ENCODE measurements around the gene OLIG2. TPM values are rescaled to one million over a fixed set of nuclear protein-coding genes. Genes with fewer than 3 reads are reported as not detected.

Gene OLIG2
- total and polyA plus RNA-seq, 2 of the 13 experiments (the other 11 are each of a cell fraction or from before 2014, with no cell fraction given) = not detected

DNA sequence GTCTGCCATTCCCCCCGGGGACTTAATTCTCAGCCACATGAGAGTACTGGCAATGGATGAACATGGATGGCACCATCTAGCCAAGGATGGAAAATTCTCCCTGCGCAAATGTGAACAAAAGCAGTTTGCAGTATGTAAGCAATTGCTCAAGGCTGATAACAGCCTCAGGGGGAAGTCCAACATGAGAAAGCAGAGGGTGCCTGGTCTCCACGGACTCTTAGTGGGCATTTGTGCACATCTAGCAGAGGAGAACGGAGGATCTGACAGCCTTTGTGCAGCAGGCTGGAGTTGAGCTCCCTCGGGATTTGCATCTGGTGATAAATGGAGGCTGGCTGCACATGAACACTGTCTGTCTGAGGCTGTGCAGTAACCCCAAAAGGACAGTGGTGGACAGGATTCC is 30.3 kb downstream of the OLIG2 start (continued):
- TF ChIP-seq, protein P1, sequence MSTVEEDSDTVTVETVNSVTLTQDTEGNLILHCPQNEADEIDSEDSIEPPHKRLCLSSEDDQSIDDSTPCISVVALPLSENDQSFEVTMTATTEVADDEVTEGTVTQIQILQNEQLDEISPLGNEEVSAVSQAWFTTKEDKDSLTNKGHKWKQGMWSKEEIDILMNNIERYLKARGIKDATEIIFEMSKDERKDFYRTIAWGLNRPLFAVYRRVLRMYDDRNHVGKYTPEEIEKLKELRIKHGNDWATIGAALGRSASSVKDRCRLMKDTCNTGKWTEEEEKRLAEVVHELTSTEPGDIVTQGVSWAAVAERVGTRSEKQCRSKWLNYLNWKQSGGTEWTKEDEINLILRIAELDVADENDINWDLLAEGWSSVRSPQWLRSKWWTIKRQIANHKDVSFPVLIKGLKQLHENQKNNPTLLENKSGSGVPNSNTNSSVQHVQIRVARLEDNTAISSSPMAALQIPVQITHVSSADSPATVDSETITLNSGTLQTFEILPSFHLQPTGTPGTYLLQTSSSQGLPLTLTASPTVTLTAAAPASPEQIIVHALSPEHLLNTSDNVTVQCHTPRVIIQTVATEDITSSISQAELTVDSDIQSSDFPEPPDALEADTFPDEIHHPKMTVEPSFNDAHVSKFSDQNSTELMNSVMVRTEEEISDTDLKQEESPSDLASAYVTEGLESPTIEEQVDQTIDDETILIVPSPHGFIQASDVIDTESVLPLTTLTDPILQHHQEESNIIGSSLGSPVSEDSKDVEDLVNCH (CRISPR knock-in tag; IDR thresholded peaks at IDR 0.05) = no peak

DNA sequence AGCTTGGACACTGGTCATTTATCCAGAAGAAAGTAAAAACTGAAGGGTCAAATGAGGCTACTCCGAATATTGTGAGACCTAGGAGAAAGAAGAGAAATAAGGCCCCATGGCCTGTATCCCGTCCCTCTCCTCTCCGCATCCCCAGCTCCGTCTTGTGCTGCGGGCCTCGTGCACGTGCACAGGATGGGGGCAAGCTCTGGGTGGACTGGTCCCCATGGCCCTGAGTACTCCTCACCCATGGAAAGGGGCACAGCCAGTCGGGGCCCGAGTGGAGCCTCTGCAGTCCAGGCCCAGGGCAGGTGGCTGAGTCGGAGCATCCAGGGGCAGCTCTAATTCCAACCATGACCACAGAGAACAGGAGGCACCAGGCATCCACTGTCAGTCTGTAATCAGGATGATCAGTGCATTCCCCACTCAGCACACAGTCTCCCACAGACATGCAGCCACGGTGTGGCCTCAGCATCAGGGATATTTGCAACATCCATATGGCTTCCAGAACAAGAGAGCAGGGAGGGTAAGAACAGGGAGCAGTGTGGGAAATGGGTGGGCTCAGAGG is 31.7 kb downstream of the OLIG2 start:
- WGBS (ENCODE audit: low lambda C conversion rate) = 11% methylated on average over 4 of the region's 11 CpGs
- Histone ChIP-seq H3K79me2 (ENCODE audit: insufficient read depth, low read length) (no peaks in the 10 kb centered on the region), H2AFZ (ENCODE audit: low read length) (no peak overlapping the region), H3K9me3 (ENCODE audit: low read length) (no peaks in the 10 kb centered on the region), H3K27me3 (ENCODE audit: control insufficient read depth in 1 of 2, insufficient read depth in 2 of 2, low read length in 2 of 2) (peaks cover 0 to 15% of the 10 kb centered on the region in 2 experiments; a peak in 2 of 5 replicates), H3K4me1 (ENCODE audit: insufficient read depth, low read length) (no peaks in the 10 kb centered on the region), H3K4me3 (replicated peaks in 1 of 3; ENCODE audit: insufficient read depth in 1 of 3, low read depth in 2 of 3, low read length in 3 of 3) (no peak overlapping the region), H3K36me3 (replicated peaks in 1 of 2; ENCODE audit: control insufficient read depth in 1 of 2, insufficient read depth in 2 of 2, low read length in 2 of 2) (no peaks in the 10 kb centered on the region), H4K20me1 (ENCODE audit: insufficient read depth, low read length) (no peaks in the 10 kb centered on the region), H3K9ac (ENCODE audit: insufficient read depth, low read depth, low read length) (no peak overlapping the region), H3K4me2 (ENCODE audit: low read depth, low read length) (no peak overlapping the region), H3K27ac (ENCODE audit: extremely low read length, insufficient read depth, low read length) (no peak overlapping the region)
- ChIA-PET POLR2A (no interaction called here), CTCF (ENCODE audit: low intra/inter-chr PET ratio, low total read pairs) (no interaction called here)
- DNase-seq (ENCODE audit: low spot score) = no peak
- intact Hi-C loops (cut with micrococcal nuclease; ENCODE audit: unreplicated experiment) (no loop called here), in situ Hi-C loops (cut with HindIII; ENCODE audit: extremely low pct_ligation_motif_present, low pct_unique_long_range_greater_than_20kb) (no loop called here)
- TF ChIP-seq, protein P2, sequence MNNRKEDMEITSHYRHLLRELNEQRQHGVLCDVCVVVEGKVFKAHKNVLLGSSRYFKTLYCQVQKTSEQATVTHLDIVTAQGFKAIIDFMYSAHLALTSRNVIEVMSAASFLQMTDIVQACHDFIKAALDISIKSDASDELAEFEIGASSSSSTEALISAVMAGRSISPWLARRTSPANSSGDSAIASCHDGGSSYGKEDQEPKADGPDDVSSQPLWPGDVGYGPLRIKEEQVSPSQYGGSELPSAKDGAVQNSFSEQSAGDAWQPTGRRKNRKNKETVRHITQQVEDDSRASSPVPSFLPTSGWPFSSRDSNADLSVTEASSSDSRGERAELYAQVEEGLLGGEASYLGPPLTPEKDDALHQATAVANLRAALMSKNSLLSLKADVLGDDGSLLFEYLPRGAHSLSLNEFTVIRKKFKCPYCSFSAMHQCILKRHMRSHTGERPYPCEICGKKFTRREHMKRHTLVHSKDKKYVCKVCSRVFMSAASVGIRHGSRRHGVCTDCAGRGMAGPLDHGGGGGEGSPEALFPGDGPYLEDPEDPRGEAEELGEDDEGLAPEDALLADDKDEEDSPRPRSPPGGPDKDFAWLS (CRISPR knock-in tag; IDR thresholded peaks at IDR 0.05; ENCODE audit: borderline replicate concordance) = no peak
- no peak for TF ChIP-seq ZNF12 (CRISPR knock-in tag; IDR thresholded peaks at IDR 0.05)
- no peak for TF ChIP-seq ZFP62 (CRISPR knock-in tag; IDR thresholded peaks at IDR 0.05)
- no peak for TF ChIP-seq TGIF2 (CRISPR knock-in tag; IDR thresholded peaks at IDR 0.05)
- TF ChIP-seq FOSL1 (CRISPR knock-in tag; IDR thresholded peaks at IDR 0.05; ENCODE audit: borderline replicate concordance) = no peak
- no peak for TF ChIP-seq ZNF564 (CRISPR knock-in tag; IDR thresholded peaks at IDR 0.05)
- no peak for TF ChIP-seq KDM5B (CRISPR knock-in tag; IDR thresholded peaks at IDR 0.05; ENCODE audit: borderline replicate concordance)
- no peak for FAIRE-seq
- ATAC-seq = no peak
- BruUV-seq (replicated peaks) = no TSS peak

All from HepG2 (cell line).